SW480 (cell line): Measurements from ENCODE around the gene SMO.
"Not testable (repeated sequence)": the region's sequence is repeated elsewhere in the genome, so short reads cannot be mapped to it uniquely, and the experiment has no call there.

Experiments used
- DNase-seq: peaks from one replicate; pipeline ENCODE4 v3.0.0-alpha.2; 2016; ENCODE audit warnings: low spot score

Gene SMO

GRCh38 chr7:129209067-129209926 is 20.9 kb downstream of the SMO start:
- no peak for DNase-seq

GRCh38 chr7:129210256-129210988 is 22.0 kb downstream of the SMO start:
- DNase-seq = peak; percentile 38

GRCh38 chr7:129210989-129211312 is 22.5 kb downstream of the SMO start:
- no peak for DNase-seq

GRCh38 chr7:129212126-129212525 is 23.7 kb downstream of the SMO start:
- no peak for DNase-seq

- DNase-seq = no peak
Measured at GRCh38 chr7:129212596-129212995, 24.2 kb downstream of the SMO start.

- peak; percentile 79 for DNase-seq
Measured at GRCh38 chr7:129213828-129214227, 25.4 kb downstream of the SMO start.

- DNase-seq = not testable (repeated sequence)
Measured at GRCh38 chr7:129215691-129216090, 27.3 kb downstream of the SMO start.

GRCh38 chr7:129216101-129216715 is 27.8 kb downstream of the SMO start:
- not testable (repeated sequence) for DNase-seq

GRCh38 chr7:129216821-129217416 is 28.5 kb downstream of the SMO start:
- not testable (repeated sequence) for DNase-seq

- peak; percentile 77 for DNase-seq
Measured at GRCh38 chr7:129218514-129219062, 30.2 kb downstream of the SMO start.

GRCh38 chr7:129219166-129219565 is 30.7 kb downstream of the SMO start:
- DNase-seq = not testable (repeated sequence)

GRCh38 chr7:129222064-129222463 is 33.6 kb downstream of the SMO start:
- no peak for DNase-seq

GRCh38 chr7:129224251-129225205 is 36.1 kb downstream of the SMO start, which contains the start of gene AHCYL2:
TSS of gene AHCYL2 (plus strand) at chr7:129225030.
- DNase-seq = peak; percentile 96

GRCh38 chr7:129225206-129225930 is 36.9 kb downstream of the SMO start:
- DNase-seq = peak; percentile 69

GRCh38 chr7:129225931-129226572 is 37.6 kb downstream of the SMO start:
- DNase-seq = peak; percentile 58

- DNase-seq = no peak
Measured at GRCh38 chr7:129227646-129228578, 39.5 kb downstream of the SMO start.

GRCh38 chr7:129228633-129229032 is 40.2 kb downstream of the SMO start:
- no peak for DNase-seq

GRCh38 chr7:129231666-129232065 is 43.2 kb downstream of the SMO start:
- no peak for DNase-seq

GRCh38 chr7:129238546-129238945 is 50.1 kb downstream of the SMO start:
- no peak for DNase-seq
